ENCODE measurements around the gene NEAT1.
"Not testable (repeated sequence)": the region's sequence is repeated elsewhere in the genome, so short reads cannot be mapped to it uniquely, and the experiment has no call there.

Gene NEAT1

DNA sequence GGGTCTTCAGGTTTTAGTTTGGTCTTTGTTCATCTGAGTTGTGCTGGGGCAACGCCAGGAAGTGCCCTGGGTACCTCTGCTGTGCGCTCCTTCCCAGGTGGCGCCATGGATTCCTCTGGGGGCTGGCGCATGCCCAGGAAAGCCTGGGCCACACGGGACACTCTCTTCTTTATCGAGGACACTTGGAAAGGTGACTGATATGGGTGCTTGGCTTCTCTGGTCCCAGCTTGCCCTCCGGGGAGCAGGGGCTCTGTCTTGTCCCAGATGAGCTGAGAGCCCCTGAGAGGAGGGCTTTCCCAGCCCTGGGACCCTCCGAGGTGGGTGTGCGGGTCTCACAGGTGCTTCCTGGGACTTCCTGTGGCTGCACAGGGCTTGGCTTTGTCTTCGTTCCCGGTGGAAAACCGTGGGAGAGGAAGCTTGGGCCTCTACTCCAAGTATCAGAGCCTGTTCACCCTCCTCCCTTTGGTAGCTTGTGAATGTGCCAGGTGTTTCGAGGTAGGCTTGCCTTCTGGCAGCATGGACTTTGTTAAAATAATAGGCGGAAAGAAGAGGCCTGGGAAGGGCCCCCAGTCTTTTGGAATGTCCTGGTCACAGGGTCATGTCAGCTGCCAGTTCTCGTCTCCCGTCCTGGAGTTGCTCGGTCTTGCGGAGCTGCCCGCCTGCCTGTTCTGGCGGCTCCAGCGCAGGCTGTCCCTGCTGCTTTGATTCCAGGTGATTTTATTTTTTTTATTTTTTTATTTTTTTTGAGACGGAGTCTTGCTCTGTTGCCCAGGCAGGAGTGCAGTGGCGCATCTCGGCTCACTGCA lies 10.1 kb upstream of the NEAT1 start:
- H3K4me3 Mint-ChIP-seq: no peak overlapping the region
- peaks cover 17% of the 10 kb centered on the region for H3K4me1 Mint-ChIP-seq (ENCODE audit: low read depth)
- peaks cover 12% of the 10 kb centered on the region for H3K36me3 Mint-ChIP-seq (ENCODE audit: low read depth)
- H3K9me3 Mint-ChIP-seq: no peaks in the 10 kb centered on the region
- no peaks in the 10 kb centered on the region for H3K27me3 Mint-ChIP-seq (ENCODE audit: low read depth)
- no peak overlapping the region for H3K27ac Mint-ChIP-seq

DNA sequence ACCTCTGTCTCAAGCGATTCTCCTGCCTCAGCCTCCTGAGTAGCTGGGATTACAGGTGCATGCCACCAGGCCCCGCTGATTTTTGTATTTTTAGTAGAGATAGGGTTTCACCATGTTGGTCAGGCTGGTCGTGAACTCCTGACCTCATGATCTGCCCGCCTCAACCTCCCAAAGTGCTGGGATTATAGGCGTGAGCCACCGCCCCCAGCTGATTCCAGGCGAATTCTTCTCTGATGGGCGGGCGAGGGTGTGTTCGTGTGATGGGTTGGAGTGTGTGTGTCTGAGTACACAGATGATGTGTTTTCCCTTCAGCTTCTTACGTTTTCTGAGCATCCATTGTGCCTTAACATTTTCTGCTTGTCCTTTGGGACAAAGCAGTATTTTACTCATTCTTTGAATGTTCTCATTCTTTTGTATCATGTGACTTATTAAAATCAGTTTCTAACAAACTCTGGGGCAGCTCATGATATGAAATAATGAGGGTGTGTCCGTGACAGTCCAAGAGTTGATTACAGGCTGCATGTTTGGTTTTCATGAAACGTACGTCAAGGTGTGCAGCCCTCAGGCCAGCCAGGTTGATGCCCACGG lies 9.4 kb upstream of the NEAT1 start:
- Mint-ChIP-seq H3K36me3 (ENCODE audit: low read depth) (peaks cover 12% of the 10 kb centered on the region), H3K4me1 (ENCODE audit: low read depth) (peaks cover 23% of the 10 kb centered on the region)
- not testable (repeated sequence) for H3K9me3 Mint-ChIP-seq; H3K27me3 Mint-ChIP-seq (ENCODE audit: low read depth); H3K27ac Mint-ChIP-seq; H3K4me3 Mint-ChIP-seq

DNA sequence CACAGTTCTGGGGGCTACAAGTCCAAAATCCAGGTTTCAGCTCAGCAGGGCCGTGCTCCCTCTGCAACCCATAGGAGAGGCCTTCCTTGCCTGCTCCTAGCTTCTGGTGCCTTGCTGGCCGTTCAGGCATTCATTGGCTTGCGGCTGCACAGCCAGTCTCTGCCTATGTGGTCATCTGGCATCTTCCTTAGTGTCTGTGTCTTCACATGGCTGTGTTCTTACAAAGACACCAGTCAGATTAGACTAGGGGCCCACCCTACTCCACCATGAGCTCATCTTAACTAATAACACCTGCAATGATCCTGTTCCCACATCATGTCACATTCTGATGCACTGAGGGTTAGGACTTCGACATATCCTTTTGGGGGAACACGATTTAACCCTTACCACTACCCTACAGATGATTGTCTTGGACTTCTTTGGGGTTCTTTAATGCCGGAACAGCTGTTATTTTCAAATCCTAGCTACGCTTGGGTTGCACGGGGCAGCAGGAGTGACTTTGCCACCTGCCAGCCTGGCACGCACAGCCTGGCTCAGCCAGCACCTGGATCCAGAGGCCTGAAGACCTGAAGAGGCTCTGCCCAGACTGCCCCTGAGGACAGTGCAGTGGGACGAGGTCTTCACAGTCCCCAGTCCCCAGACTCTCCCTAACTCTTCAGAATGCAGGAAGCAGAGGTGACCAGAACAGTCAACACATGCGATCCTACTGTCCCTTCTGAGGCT lies 7.7 kb upstream of the NEAT1 start:
- Mint-ChIP-seq H3K9me3 (no peaks in the 10 kb centered on the region), H3K4me3 (no peak overlapping the region), H3K27ac (no peak overlapping the region), H3K36me3 (ENCODE audit: low read depth) (peaks cover 4% of the 10 kb centered on the region), H3K27me3 (ENCODE audit: low read depth) (no peaks in the 10 kb centered on the region), H3K4me1 (ENCODE audit: low read depth) (peaks cover 37% of the 10 kb centered on the region)

DNA sequence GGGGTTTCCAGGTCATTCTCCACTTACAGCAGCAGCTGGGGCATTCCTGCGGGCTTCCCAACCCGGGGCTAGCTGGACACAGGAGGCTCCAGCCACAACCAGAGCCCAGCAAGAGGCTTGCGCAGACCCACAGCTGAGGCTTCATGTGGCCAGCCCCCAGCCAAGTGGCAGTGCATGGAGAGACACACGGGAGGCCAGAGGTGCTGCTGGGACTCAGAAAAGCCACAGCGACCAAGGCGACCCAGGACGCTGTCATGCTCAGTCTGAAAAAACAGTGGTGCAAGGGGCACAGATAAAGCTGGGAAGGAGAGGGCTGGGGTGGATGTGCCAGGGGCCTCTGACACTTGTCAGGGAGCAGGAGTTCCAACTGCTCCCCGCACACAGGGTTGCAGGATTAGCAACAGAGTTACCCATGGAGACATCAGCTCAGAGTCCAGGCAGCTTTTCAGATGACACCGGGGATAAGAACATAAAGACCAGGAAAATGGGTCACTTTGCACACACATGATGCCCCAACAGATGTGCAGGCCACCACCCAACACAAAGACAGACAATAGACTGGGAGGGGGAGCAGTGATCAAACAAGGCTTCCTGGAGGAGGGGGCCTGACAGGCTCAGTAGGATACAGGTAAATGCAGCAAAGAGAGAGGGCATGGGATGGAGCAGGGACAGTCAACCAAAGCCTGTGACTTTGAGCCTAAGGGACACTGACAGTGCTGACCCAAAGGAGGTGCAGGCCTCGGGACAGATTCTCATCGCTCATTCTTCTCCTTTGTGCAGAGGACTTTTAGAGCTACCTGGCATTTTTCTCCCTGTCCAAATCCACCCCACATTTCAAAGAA lies 6.9 kb upstream of the NEAT1 start:
- H3K27ac Mint-ChIP-seq: peak overlapping the region; percentile 38
- peaks cover 4% of the 10 kb centered on the region for H3K36me3 Mint-ChIP-seq (ENCODE audit: low read depth)
- H3K27me3 Mint-ChIP-seq (ENCODE audit: low read depth): no peaks in the 10 kb centered on the region
- peaks cover 41% of the 10 kb centered on the region for H3K4me1 Mint-ChIP-seq (ENCODE audit: low read depth)
- no peaks in the 10 kb centered on the region for H3K9me3 Mint-ChIP-seq
- H3K4me3 Mint-ChIP-seq: peak overlapping the region; percentile 99

DNA sequence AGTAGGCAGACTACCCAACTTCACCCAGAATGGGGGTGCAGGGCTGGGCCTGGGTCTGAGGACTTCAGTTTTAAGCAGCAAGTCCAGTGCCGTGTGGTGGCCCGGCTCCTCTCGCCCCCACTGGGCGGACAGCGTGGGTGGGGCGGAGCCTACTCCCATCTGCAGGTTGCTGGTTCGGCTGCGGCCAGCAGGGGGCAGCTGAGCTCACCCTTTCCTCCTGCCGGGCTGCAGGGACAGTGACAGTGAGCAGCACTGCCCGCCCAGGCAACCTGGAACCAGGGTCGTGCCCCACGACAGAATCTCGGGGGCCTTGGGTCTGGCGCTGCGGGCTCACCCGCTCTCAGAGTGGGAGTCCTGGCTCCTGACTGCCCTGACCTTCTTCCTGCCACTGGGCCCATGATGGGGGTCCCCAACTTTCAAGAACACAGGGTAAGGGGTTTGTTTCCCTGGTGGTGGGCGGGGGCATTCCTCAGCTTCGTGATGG lies 6.2 kb upstream of the NEAT1 start:
- Mint-ChIP-seq H3K4me1 (ENCODE audit: low read depth) (peaks cover 46% of the 10 kb centered on the region), H3K27ac (peak overlapping the region; percentile 99), H3K27me3 (ENCODE audit: low read depth) (no peaks in the 10 kb centered on the region), H3K36me3 (ENCODE audit: low read depth) (peaks cover 4% of the 10 kb centered on the region), H3K9me3 (no peaks in the 10 kb centered on the region), H3K4me3 (peak overlapping the region; percentile 99)

DNA sequence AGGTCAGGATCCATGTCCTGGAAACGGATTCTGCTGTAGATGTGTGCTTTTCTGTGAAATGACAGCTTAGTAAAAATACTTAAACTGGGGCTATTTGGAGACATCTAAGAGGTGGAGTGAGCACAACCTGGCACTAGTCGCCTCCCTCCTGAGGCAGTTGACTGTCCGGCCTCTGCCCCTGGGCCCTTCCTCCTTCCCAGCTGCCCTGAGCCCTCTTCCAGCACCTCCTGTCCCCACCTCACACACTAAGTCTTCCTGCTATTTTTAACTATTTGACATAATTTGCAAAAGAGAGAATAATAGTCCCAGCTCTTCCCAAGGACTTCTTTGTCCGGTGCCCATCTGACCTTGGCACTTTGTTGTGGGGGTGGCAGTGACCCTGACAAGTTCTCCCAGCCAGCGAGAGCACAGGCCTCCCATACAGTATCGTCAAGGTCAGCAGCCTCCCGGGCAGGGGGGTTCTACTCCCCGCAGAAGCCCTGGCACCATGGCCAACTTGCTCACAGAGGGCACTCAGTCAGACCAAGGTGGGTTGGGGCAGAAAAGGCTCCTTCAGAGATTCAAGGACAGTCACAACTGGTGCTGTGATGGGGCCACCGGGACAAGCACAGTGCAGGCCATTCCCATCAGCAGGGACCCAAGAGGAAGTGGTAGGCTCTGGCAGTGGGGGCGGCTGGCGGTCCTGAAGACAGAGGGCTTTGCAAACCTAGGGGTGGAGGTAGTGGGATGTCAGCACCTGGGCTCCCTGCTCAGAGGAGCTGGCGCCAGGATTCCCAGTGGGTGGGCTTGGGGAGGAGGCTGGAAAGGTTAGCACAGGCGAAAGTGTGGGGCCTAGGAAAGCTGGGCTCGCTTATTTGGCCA lies 5.5 kb upstream of the NEAT1 start:
- H3K27ac Mint-ChIP-seq: peak overlapping the region; percentile 99
- no peaks in the 10 kb centered on the region for H3K27me3 Mint-ChIP-seq (ENCODE audit: low read depth)
- no peaks in the 10 kb centered on the region for H3K9me3 Mint-ChIP-seq
- H3K4me1 Mint-ChIP-seq (ENCODE audit: low read depth): peaks cover 47% of the 10 kb centered on the region
- peak overlapping the region; percentile 99 for H3K4me3 Mint-ChIP-seq
- H3K36me3 Mint-ChIP-seq (ENCODE audit: low read depth): peaks cover 4% of the 10 kb centered on the region

DNA sequence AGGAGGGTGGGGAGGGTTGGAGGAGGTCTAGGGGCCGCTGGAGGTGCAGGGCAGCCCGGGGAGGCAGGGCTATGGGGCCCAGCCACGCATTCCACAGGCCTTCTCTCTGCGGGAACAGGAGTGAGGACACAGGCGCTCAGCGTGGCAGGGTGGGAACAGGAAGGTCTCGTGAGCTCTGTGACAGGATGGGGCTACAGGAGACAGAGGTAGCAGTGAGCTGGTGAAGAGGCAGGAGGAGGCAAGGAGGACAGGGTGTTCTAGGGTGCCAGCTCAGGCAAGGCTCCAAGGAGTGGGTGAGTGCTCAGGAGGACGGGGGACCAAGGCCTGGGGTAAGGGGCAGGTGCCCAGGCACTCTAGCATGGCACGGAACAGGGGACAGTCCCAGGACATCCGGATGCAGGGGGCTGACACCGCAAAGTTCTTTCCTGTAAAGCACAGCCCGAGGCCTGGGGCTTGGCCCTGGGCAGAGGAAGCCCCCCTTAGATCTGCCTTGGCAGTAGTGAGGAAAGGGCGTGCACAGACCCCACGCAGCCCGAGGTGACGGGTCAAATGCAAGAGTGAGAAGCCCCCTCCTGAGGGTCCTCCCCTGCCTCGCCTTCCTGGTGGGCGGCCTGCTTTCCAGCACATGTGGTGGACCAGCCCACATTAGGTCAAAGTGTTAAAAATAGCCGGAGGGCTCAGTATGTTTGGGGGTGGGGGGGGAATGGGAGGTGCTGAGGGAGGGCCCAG lies 4.7 kb upstream of the NEAT1 start:
- peaks cover 50% of the 10 kb centered on the region for H3K4me1 Mint-ChIP-seq (ENCODE audit: low read depth)
- peak overlapping the region; percentile 99 for H3K4me3 Mint-ChIP-seq
- peak overlapping the region; percentile 99 for H3K27ac Mint-ChIP-seq
- no peaks in the 10 kb centered on the region for H3K9me3 Mint-ChIP-seq
- peaks cover 9% of the 10 kb centered on the region for H3K36me3 Mint-ChIP-seq (ENCODE audit: low read depth)
- H3K27me3 Mint-ChIP-seq (ENCODE audit: low read depth): peaks cover 5% of the 10 kb centered on the region

DNA sequence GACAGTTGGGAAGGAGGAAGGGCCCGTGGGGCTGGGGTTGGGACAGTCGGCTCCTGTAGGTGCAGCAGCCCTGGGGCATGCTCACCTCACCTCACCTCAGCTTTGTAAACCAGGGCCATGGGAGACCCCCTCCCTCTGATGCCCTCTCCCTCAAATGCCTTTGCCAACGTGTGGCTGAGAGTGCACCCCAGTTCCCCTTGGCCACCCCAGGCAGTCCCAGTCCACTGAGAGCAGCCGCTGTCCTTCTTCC lies 4.2 kb upstream of the NEAT1 start:
- Mint-ChIP-seq H3K36me3 (ENCODE audit: low read depth) (peaks cover 14% of the 10 kb centered on the region), H3K4me3 (peak overlapping the region; percentile 99), H3K4me1 (ENCODE audit: low read depth) (peaks cover 52% of the 10 kb centered on the region), H3K27ac (peak overlapping the region; percentile 99), H3K9me3 (no peaks in the 10 kb centered on the region), H3K27me3 (ENCODE audit: low read depth) (peaks cover 7% of the 10 kb centered on the region)

DNA sequence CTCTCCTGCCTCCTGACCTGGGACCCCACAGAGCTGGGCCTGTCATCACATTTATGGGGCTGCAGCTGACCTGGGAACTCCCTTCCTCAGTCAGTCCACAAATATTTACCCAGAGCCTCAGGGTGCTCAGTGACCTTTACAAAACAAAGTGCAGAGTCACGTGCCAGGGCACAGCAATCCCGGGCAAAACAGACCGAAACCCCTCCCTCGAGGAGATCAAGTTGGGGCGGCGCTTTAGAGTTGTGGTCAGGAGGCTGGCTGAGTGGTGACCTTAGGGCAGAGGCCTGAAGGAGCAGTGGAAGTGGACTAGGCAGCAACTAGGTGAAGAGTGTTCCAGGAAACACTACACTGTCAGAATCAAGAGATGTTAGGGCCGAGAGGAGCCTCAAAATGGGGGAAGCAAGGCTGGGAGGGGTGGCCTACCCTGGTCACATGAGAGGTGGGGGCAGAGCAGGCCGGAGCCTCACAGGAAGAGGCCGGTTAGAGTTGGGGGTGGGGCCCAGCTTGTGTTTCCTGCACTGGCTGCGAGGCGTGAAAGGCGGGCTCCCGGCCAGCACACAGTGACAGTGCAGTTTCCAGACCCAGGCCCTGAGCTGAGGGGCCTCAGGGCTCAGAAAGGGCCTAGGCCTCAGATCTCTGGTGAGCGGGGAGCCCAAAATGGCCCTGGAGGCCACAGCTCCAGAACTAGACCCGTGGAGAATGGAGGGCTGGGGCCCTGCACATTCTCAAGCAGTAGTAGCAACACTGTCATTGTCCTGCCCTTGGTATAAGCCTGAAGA lies 3.7 kb upstream of the NEAT1 start:
- Mint-ChIP-seq H3K9me3 (no peaks in the 10 kb centered on the region), H3K4me3 (peak overlapping the region; percentile 99)

DNA sequence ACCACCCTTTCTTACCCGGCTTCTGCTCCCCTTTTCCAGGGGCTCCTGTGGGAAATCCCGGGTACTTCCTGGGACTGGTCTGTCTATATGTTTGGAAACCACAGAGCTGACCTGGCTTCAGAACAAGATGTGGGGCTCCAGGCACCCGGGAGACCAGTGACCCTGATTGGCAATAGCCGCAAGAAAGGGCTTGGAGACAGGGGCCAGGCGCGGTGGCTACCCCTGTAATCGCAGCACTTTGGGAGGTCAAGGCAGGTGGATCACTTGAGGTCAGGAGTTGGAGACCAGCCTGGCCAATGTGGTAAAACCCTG lies 3.2 kb upstream of the NEAT1 start:
- no peaks in the 10 kb centered on the region for H3K9me3 Mint-ChIP-seq

More for the DNA sequence above, 3.7 kb upstream of the NEAT1 start:
- Mint-ChIP-seq H3K4me1 (ENCODE audit: low read depth) (peaks cover 54% of the 10 kb centered on the region), H3K27me3 (ENCODE audit: low read depth) (peaks cover 11% of the 10 kb centered on the region), H3K27ac (peak overlapping the region; percentile 99), H3K36me3 (ENCODE audit: low read depth) (peaks cover 19% of the 10 kb centered on the region)

DNA sequence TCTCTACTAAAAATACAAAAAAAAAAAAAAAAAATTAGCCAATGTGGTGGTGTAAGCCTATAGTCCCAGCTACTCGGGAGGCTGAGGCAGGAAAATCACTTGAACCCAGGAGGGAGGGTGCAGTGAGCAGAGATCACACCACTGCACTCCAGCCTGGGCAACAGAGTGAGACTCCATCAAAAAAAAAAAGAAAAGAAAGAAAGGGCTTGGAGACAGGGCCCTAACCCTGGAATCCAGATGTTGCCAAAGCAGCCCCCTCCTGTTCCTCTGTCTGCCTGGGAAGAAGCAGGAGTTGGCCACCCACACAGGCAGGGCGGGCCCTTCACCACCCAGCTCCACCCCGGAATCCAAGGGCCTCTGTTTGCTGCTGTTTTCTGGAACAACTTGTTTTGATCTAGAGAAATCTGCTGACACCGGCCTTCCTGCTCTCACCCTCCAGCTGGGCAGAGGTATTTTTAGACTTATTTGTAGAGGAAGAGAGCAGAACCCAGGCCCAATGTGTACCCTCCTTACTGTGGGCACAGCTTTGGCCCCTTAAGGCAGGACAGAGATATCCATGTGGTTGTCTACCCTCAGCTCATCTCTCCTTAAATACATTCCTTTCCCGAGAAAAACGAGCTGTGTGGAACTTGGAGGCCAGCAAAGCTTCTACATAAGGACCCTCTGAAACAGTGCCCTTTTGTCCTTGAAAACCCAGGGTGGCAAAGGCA lies 2.7 kb upstream of the NEAT1 start:
- peaks cover 19% of the 10 kb centered on the region for H3K27me3 Mint-ChIP-seq (ENCODE audit: low read depth)
- H3K4me1 Mint-ChIP-seq (ENCODE audit: low read depth): peaks cover 60% of the 10 kb centered on the region
- peaks cover 26% of the 10 kb centered on the region for H3K36me3 Mint-ChIP-seq (ENCODE audit: low read depth)
- H3K4me3 Mint-ChIP-seq: peak overlapping the region; percentile 99
- peak overlapping the region; percentile 99 for H3K27ac Mint-ChIP-seq
- H3K9me3 Mint-ChIP-seq: no peaks in the 10 kb centered on the region

More for the DNA sequence above, 3.2 kb upstream of the NEAT1 start:
- peaks cover 56% of the 10 kb centered on the region for H3K4me1 Mint-ChIP-seq (ENCODE audit: low read depth)
- peak overlapping the region; percentile 99 for H3K27ac Mint-ChIP-seq
- H3K4me3 Mint-ChIP-seq: peak overlapping the region; percentile 99
- H3K27me3 Mint-ChIP-seq (ENCODE audit: low read depth): peaks cover 14% of the 10 kb centered on the region
- H3K36me3 Mint-ChIP-seq (ENCODE audit: low read depth): peaks cover 25% of the 10 kb centered on the region

DNA sequence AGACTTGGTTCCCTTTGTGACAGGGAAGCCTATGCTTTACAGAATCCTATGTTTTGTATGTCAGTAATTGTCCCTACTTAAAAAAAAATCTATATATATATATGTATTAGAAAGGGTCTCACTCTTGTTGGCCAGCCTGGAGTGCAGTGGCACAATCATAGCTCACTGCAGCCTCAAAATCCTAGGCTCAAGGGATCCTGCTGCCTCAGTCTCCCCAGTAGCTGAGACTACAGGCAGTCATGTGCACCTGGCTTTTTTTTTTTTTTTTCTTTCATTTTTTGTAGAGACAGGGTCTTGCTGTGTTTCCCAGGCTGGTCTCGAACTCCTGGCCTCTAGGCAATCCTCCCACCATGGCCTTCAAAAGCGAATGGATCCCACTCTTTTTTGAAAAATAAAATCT lies 2.1 kb upstream of the NEAT1 start:
- H3K9me3 Mint-ChIP-seq: no peaks in the 10 kb centered on the region
- H3K27ac Mint-ChIP-seq: peak overlapping the region; percentile 99
- H3K4me3 Mint-ChIP-seq: peak overlapping the region; percentile 99
- H3K36me3 Mint-ChIP-seq (ENCODE audit: low read depth): peaks cover 32% of the 10 kb centered on the region
- H3K27me3 Mint-ChIP-seq (ENCODE audit: low read depth): peaks cover 23% of the 10 kb centered on the region
- H3K4me1 Mint-ChIP-seq (ENCODE audit: low read depth): peaks cover 64% of the 10 kb centered on the region
